Lower leg skin (tissue), 3 donors: Measurements from ENCODE around the gene SMIM22.

ENCODE experiments used
- CTCF ChIP-seq, 3 donors: fragments of 450-650 bp; IDR thresholded peaks; one replicate each; pipeline ENCODE4 v1.5.1; 2016; ENCODE audit warnings: antibody characterized with exemption in 3 of 3, mild to moderate bottlenecking in 3 of 3, moderate library complexity in 2 of 3
- POLR2A ChIP-seq, 2 donors: fragments of 450-650 bp; IDR thresholded peaks; one replicate each; pipeline ENCODE4 v1.6.1; 2016 to 2017; ENCODE audit warnings: antibody characterized with exemption in 2 of 2, mild to moderate bottlenecking in 1 of 2, moderate library complexity in 1 of 2

- TF ChIP-seq CTCF (IDR thresholded peaks at IDR 0.05) (no peak), POLR2A (IDR thresholded peaks at IDR 0.05) (no peak)
These were observed 6.3 kb upstream of the SMIM22 start for GRCh38 chr16:4788910-4789309.
